ENCODE results near the gene SAMD13.

SAMD13 gene

GRCh38 chr1:84356881-84357280, 55.4 kb downstream of the SAMD13 start:
- no peak for DNase-seq (ENCODE audit: low read depth in 1 of 2, low spot score in 1 of 2)
- Histone ChIP-seq H3K4me3 (replicated peaks; ENCODE audit: insufficient read depth, low read length) (no peak overlapping the region), H3K27ac (replicated peaks) (no peak overlapping the region), H3K27me3 (ENCODE audit: insufficient read depth, poor library complexity, severe bottlenecking) (no peaks in the 10 kb centered on the region)
- no peak for TF ChIP-seq REST (IDR thresholded peaks at IDR 0.05; ENCODE audit: insufficient replicate concordance, low read depth)
- TF ChIP-seq CTCF (IDR thresholded peaks at IDR 0.05; ENCODE audit: insufficient read depth, low read length): no peak

- Histone ChIP-seq H3K4me3 (replicated peaks; ENCODE audit: insufficient read depth, low read length) (no peak overlapping the region), H3K27me3 (ENCODE audit: insufficient read depth, poor library complexity, severe bottlenecking) (no peaks in the 10 kb centered on the region), H3K27ac (replicated peaks) (no peak overlapping the region)
- no peak for TF ChIP-seq SPI1 (IDR thresholded peaks at IDR 0.05; ENCODE audit: borderline replicate concordance, low read depth)
- no peak for TF ChIP-seq GABPA (IDR thresholded peaks at IDR 0.05; ENCODE audit: low read depth)
- TF ChIP-seq CTCF (IDR thresholded peaks at IDR 0.05; ENCODE audit: insufficient read depth, low read length): no peak
- no peak for TF ChIP-seq REST (IDR thresholded peaks at IDR 0.05; ENCODE audit: insufficient replicate concordance, low read depth)
- no peak for TF ChIP-seq POLR2AphosphoS5 (IDR thresholded peaks at IDR 0.05; ENCODE audit: low read depth)
- DNase-seq (ENCODE audit: low read depth in 1 of 2, low spot score in 1 of 2): no peak
These were observed 57.2 kb downstream of the SAMD13 start for GRCh38 chr1:84358695-84359094.

GRCh38 chr1:84360316-84360715, 58.8 kb downstream of the SAMD13 start:
- TF ChIP-seq CTCF (IDR thresholded peaks at IDR 0.05; ENCODE audit: insufficient read depth, low read length): no peak
- TF ChIP-seq SPI1 (IDR thresholded peaks at IDR 0.05; ENCODE audit: borderline replicate concordance, low read depth): no peak
- TF ChIP-seq GABPA (IDR thresholded peaks at IDR 0.05; ENCODE audit: low read depth): no peak
- no peak for TF ChIP-seq REST (IDR thresholded peaks at IDR 0.05; ENCODE audit: insufficient replicate concordance, low read depth)
- TF ChIP-seq POLR2AphosphoS5 (IDR thresholded peaks at IDR 0.05; ENCODE audit: low read depth): no peak
- no peak for DNase-seq (ENCODE audit: low read depth in 1 of 2, low spot score in 1 of 2)

More at GRCh38 chr1:84360316-84360715, 58.8 kb downstream of the SAMD13 start:
- H3K27me3 ChIP-seq (ENCODE audit: insufficient read depth, poor library complexity, severe bottlenecking): no peaks in the 10 kb centered on the region
- H3K4me3 ChIP-seq (replicated peaks; ENCODE audit: insufficient read depth, low read length): no peak overlapping the region
- no peak overlapping the region for H3K27ac ChIP-seq (replicated peaks)
